IMR-90 (cell line): Measurements from ENCODE around the gene ZCCHC17. TPM values are rescaled to one million over a fixed set of nuclear protein-coding genes. Genes with fewer than 3 reads are reported as not detected.

Experiments
- ATAC-seq: fragments of 200-7000 bp; cut with Tn5 transposase; 2 replicates; pipeline ENCODE4 v1.9.1; 2020; ENCODE audit warnings: low read depth, mild to moderate bottlenecking, moderate library complexity
- BruUV-seq: library from RNA; stranded (reverse); fragments of 400-500 nt; replicated peaks from 2 replicates; lab custom pipeline; 2021; lab: Mats Ljungman, UMichigan
- CTCF ChIA-PET: fragments of 300-600 bp; formaldehyde crosslinking; extraction: SDS; loops from one replicate; lab custom pipeline; 2021; ENCODE audit warnings: antibody characterized with exemption; lab: Yijun Ruan, JAX
- POLR2A ChIA-PET: fragments of 300-600 bp; sonication (Branson Sonifier 250); formaldehyde crosslinking; loops from one replicate; lab custom pipeline; 2022; ENCODE audit warnings: antibody characterized with exemption; ENCODE audit not compliant: unreplicated experiment; lab: Charles Lee
- DNase-seq: peaks from one replicate; pipeline ENCODE4 v3.0.0; 2013
- H2AFZ ChIP-seq: replicated peaks from 2 replicates; pipeline ENCODE3; 2013; ENCODE audit warnings: low read length, mild to moderate bottlenecking; ENCODE audit not compliant: poor library complexity
- H2AK5ac ChIP-seq: 2 replicates; pipeline ENCODE4 v1.6.1; 2013; ENCODE audit warnings: low read depth, low read length, inconsistent platforms
- H2AK9ac ChIP-seq: replicated peaks from 2 replicates; pipeline ENCODE3; 2013; ENCODE audit warnings: mild to moderate bottlenecking, low read depth, low read length, moderate library complexity; ENCODE audit not compliant: poor library complexity
- H2BK120ac ChIP-seq: 2 replicates; pipeline ENCODE4 v1.6.1; 2013; ENCODE audit warnings: low read depth, low read length, inconsistent platforms
- H2BK15ac ChIP-seq: 3 replicates; pipeline ENCODE4 v1.6.1; 2013; ENCODE audit warnings: low read depth, low read length, inconsistent platforms
- H2BK20ac ChIP-seq: 2 replicates; pipeline ENCODE4 v1.6.1; 2013; ENCODE audit warnings: low read depth, mild to moderate bottlenecking, inconsistent platforms, low read length, moderate library complexity
- H2BK5ac ChIP-seq: 2 replicates; pipeline ENCODE4 v1.6.1; 2013; ENCODE audit warnings: mild to moderate bottlenecking, low read depth, low read length, inconsistent platforms; ENCODE audit not compliant: poor library complexity, severe bottlenecking
- H3K14ac ChIP-seq: replicated peaks from 2 replicates; pipeline ENCODE4 v1.6.1; 2013; ENCODE audit warnings: low read depth, low read length, inconsistent platforms
- H3K18ac ChIP-seq: 2 replicates; pipeline ENCODE4 v1.6.1; 2013; ENCODE audit warnings: low read depth, low read length, control low read depth
- H3K23ac ChIP-seq: 2 replicates; pipeline ENCODE4 v1.6.1; 2013; ENCODE audit warnings: low read depth, low read length, inconsistent platforms
- H3K27ac ChIP-seq: 2 replicates; pipeline ENCODE4 v1.5.1; 2013; ENCODE audit warnings: mild to moderate bottlenecking, control low read depth, low read length; ENCODE audit not compliant: insufficient read depth
- H3K27me3 ChIP-seq: 2 replicates; pipeline ENCODE4 v1.6.1; 2013; ENCODE audit warnings: low read length; ENCODE audit not compliant: control insufficient read depth, insufficient read depth
- H3K36me3 ChIP-seq: 2 replicates; pipeline ENCODE4 v1.6.1; 2013; ENCODE audit warnings: low read length, mixed read lengths; ENCODE audit not compliant: control insufficient read depth, insufficient read depth
- H3K4ac ChIP-seq: 2 replicates; pipeline ENCODE4 v1.6.1; 2013; ENCODE audit warnings: low read depth, low read length, inconsistent platforms
- H3K4me1 ChIP-seq: 2 replicates; pipeline ENCODE4 v1.6.1; 2013; ENCODE audit warnings: low read length, mixed read lengths; ENCODE audit not compliant: control insufficient read depth, insufficient read depth
- H3K4me2 ChIP-seq: 2 replicates; pipeline ENCODE4 v1.6.1; 2013; ENCODE audit warnings: low read depth, mild to moderate bottlenecking, control low read depth, low read length, moderate library complexity
- H3K4me3 ChIP-seq: 2 replicates; pipeline ENCODE4 v1.5.1; 2013; ENCODE audit warnings: low read depth, mild to moderate bottlenecking, control low read depth, low read length, moderate library complexity; ENCODE audit not compliant: insufficient read depth
- H3K56ac ChIP-seq: 2 replicates; pipeline ENCODE4 v1.6.1; 2013; ENCODE audit warnings: low read length, inconsistent platforms; ENCODE audit not compliant: insufficient read depth; ENCODE audit errors: extremely low read depth
- H3K79me1 ChIP-seq, 2 experiments: 2 replicates each; pipeline ENCODE4 v1.6.1; 2013; ENCODE audit warnings: low read length in 2 of 2, inconsistent platforms in 1 of 2, low read depth in 1 of 2
- H3K9ac ChIP-seq: 2 replicates; pipeline ENCODE4 v1.6.1; 2013; ENCODE audit warnings: low read depth, low read length, control low read depth
- H3K9me1 ChIP-seq: 2 replicates; pipeline ENCODE4 v1.6.1; 2013; ENCODE audit warnings: low read length, inconsistent platforms; ENCODE audit not compliant: insufficient read depth
- H3K9me3 ChIP-seq: 2 replicates; pipeline ENCODE4 v1.6.1; 2013; ENCODE audit warnings: low read length; ENCODE audit not compliant: control insufficient read depth, insufficient read depth
- H4K20me1 ChIP-seq: 2 replicates; pipeline ENCODE4 v1.6.1; 2013; ENCODE audit warnings: low read length, inconsistent platforms; ENCODE audit not compliant: insufficient read depth
- H4K5ac ChIP-seq: 2 replicates; pipeline ENCODE4 v1.6.1; 2013; ENCODE audit warnings: mild to moderate bottlenecking, low read depth, low read length, control low read depth
- H4K8ac ChIP-seq, 2 experiments: 2 replicates each; pipeline ENCODE4 v1.6.1; 2013; ENCODE audit warnings: low read depth in 2 of 2, low read length in 2 of 2, control low read depth in 1 of 2, inconsistent platforms in 1 of 2
- H4K91ac ChIP-seq: 2 replicates; pipeline ENCODE4 v1.6.1; 2013; ENCODE audit warnings: low read depth, low read length, inconsistent platforms; ENCODE audit not compliant: insufficient read depth
- MAFK ChIP-seq: IDR thresholded peaks from 2 replicates; pipeline ENCODE4 v1.6.1; 2012; ENCODE audit warnings: low read depth, low read length, improper control_type of control experiment
- MXI1 ChIP-seq: IDR thresholded peaks from 2 replicates; pipeline ENCODE4 v1.6.1; 2012; ENCODE audit warnings: low read depth, mild to moderate bottlenecking, low read length, moderate library complexity, borderline replicate concordance
- NFE2L2 ChIP-seq: fragments of 150-350 bp; IDR thresholded peaks from 2 replicates; pipeline ENCODE4 v1.6.1; 2016; ENCODE audit warnings: low read depth, mild to moderate bottlenecking, low read length
- POLR2A ChIP-seq: IDR thresholded peaks from 2 replicates; pipeline ENCODE4 v1.6.1; 2012; ENCODE audit warnings: mild to moderate bottlenecking, low read depth, low read length
- RAD21 ChIP-seq: IDR thresholded peaks from 2 replicates; pipeline ENCODE4 v1.6.1; 2012; ENCODE audit warnings: low read length, improper control_type of control experiment
- RCOR1 ChIP-seq: IDR thresholded peaks from 2 replicates; pipeline ENCODE4 v1.6.1; 2012; ENCODE audit warnings: mild to moderate bottlenecking, low read length, improper control_type of control experiment; ENCODE audit not compliant: insufficient replicate concordance
- WGBS, 2 experiments: methylation state at CpG; one replicate each; pipeline versions ENCODE4 v1.1.5 to v1.1.7; 2013; ENCODE audit warnings: missing lambda C conversion rate in 2 of 2; ENCODE audit not compliant: insufficient read length in 1 of 2; ENCODE audit errors: extremely low coverage in 2 of 2; 5-methylcytosine and 5-hydroxymethylcytosine counted together
- dilution Hi-C: fragments of 300-500 bp; cut with HindIII; formaldehyde crosslinking; loops from one replicate; pipeline ENCODE4 v1.14.3; 2018; ENCODE audit warnings: low sequenced_read_pairs; ENCODE audit not compliant: unreplicated experiment
- in situ Hi-C: fragments of 300-500 bp; cut with MboI; formaldehyde crosslinking; loops from 3 replicates; pipeline ENCODE4 v1.14.3; 2019; ENCODE audit warnings: low sequenced_read_pairs, inconsistent platforms, mixed read lengths
- intact Hi-C: fragments of 100-400 bp; cut with micrococcal nuclease; formaldehyde crosslinking; loops from 2 replicates; pipeline ENCODE4 v1.10.0; 2022
- polyA plus RNA-seq, 3 experiments: library from polyadenylated mRNA; depleted of rRNA; stranded (reverse); fragments of >200 nt; gene quantifications; 2 replicates each; pipeline ENCODE4 v1.2.3, GENCODE V29; 2012; ENCODE audit warnings: low replicate concordance in 1 of 3
- total RNA-seq: library from RNA; depleted of rRNA; stranded (reverse); fragments of >200 nt; gene quantifications from 2 replicates; pipeline ENCODE4 v1.2.3, GENCODE V29; 2012

The ZCCHC17 gene
- total and polyA plus RNA-seq, 2 of the 4 experiments (the other 2 are of a cell fraction): 48.4 to 48.9 TPM

GRCh38 chr1:31382379-31382989, 85.7 kb downstream of the ZCCHC17 start:
- Histone ChIP-seq H4K8ac (no peak overlapping the region), H2BK20ac (no peak overlapping the region), H3K36me3 (no peaks in the 10 kb centered on the region), H3K9ac (no peak overlapping the region), H3K4ac (no peak overlapping the region), H2BK5ac (no peak overlapping the region), H3K4me3 (no peak overlapping the region), H3K56ac (no peak overlapping the region), H3K27ac (no peak overlapping the region), H4K5ac (no peak overlapping the region), H3K79me1 (no peaks in the 10 kb centered on the region), H2AFZ (no peak overlapping the region), H3K9me3 (no peaks in the 10 kb centered on the region), H2BK120ac (no peak overlapping the region), H2AK9ac (no peak overlapping the region), H3K4me2 (no peak overlapping the region), H4K91ac (no peak overlapping the region), H3K27me3 (peaks cover 5% of the 10 kb centered on the region; the same call in 1 of the 2 replicates), H2AK5ac (no peak overlapping the region), H3K23ac (no peak overlapping the region), H3K9me1 (no peaks in the 10 kb centered on the region), H3K4me1 (peaks cover 2% of the 10 kb centered on the region; the same call in 1 of the 2 replicates), H2BK15ac (no peak overlapping the region), H4K20me1 (no peaks in the 10 kb centered on the region), H3K14ac (no peak overlapping the region), H3K18ac (no peak overlapping the region)
- no TSS peak for BruUV-seq
- dilution Hi-C loops: no loop called here
- 0 out of 2 replicates have a peak, but pooled peaks have one; percentile 22 for ATAC-seq
- TF ChIP-seq RCOR1: no peak
- TF ChIP-seq MAFK: no peak
- TF ChIP-seq RAD21: no peak
- TF ChIP-seq NFE2L2: no peak
- TF ChIP-seq POLR2A: no peak
- no peak for TF ChIP-seq MXI1
- in situ Hi-C loops: no loop called here
- POLR2A ChIA-PET: no interaction called here
- WGBS, 2 experiments: 80% methylated on average over 1 of the region's 3 CpGs; no CpG with 5 or more reads in 1 of the 2 experiments
- no peak for DNase-seq
- intact Hi-C loops: no loop called here
- CTCF ChIA-PET: no interaction called here
